B cell (primary cell): ENCODE measurements around the gene BLCAP. TPM values are rescaled to one million over a fixed set of nuclear protein-coding genes. Genes with fewer than 3 reads are reported as not detected.

ENCODE experiments used
- ATAC-seq: fragments of 200-7000 bp; cut with Tn5 transposase; one replicate; pipeline ENCODE4 v1.10.0; 2021; ENCODE audit warnings: low read depth, mild to moderate bottlenecking, moderate number of reproducible peaks, moderate library complexity
- CTCF ChIA-PET: fragments of 350-600 bp; sonication (Branson Sonifier 250); formaldehyde crosslinking; loops from one replicate; lab custom pipeline; 2021; ENCODE audit warnings: antibody characterized with exemption, inconsistent platforms; lab: Charles Lee
- POLR2A ChIA-PET: fragments of 350-600 bp; sonication (Branson Sonifier 250); formaldehyde crosslinking; loops from one replicate; lab custom pipeline; 2021; ENCODE audit warnings: antibody characterized with exemption; lab: Charles Lee
- DNase-seq: peaks from one replicate; pipeline ENCODE4 v3.0.0; 2013
- H2AFZ ChIP-seq: 2 replicates; pipeline ENCODE4 v1.6.1; 2012; ENCODE audit warnings: mild to moderate bottlenecking, low read depth, low read length; ENCODE audit not compliant: insufficient read depth, poor library complexity, severe bottlenecking
- H3K27ac ChIP-seq, 2 donors: 1 replicate in 1 of 2; 2 replicates in 1 of 2; pipeline ENCODE4 v1.5.1; 2012 to 2013; ENCODE audit warnings: low read length in 2 of 2, mild to moderate bottlenecking in 2 of 2, moderate library complexity in 1 of 2
- H3K27me3 ChIP-seq, 4 experiments: fragments of 200-600 bp in 1 of 4; sonication (generic) in 1 of 4; replicated peaks in 1 of 4; 1 replicate in 2 of 4; 2 replicates in 2 of 4; pipeline versions ENCODE4 v1.6.1 to v1.7.0; 2013 to 2016; ENCODE audit warnings: low read length in 3 of 4, mild to moderate bottlenecking in 2 of 4, mixed read lengths in 1 of 4, moderate library complexity in 1 of 4; ENCODE audit not compliant: insufficient read depth in 4 of 4, control insufficient read depth in 3 of 4; ENCODE audit errors: control extremely low read depth in 1 of 4
- H3K36me3 ChIP-seq, 2 experiments: replicated peaks in 1 of 2; 1 replicate in 1 of 2; 2 replicates in 1 of 2; pipeline versions ENCODE4 v1.6.1 to v1.7.1; 2013; ENCODE audit warnings: low read length in 1 of 2; ENCODE audit not compliant: insufficient read depth in 2 of 2, control insufficient read depth in 1 of 2; ENCODE audit errors: control extremely low read depth in 1 of 2, extremely low read depth in 1 of 2
- H3K4me1 ChIP-seq, 2 donors: fragments of 200-600 bp in 1 of 2; sonication (generic) in 1 of 2; 1 replicate in 1 of 2; 2 replicates in 1 of 2; pipeline versions ENCODE4 v1.5.1 to v1.6.1; 2013 to 2017; ENCODE audit warnings: low read length in 2 of 2; ENCODE audit not compliant: control insufficient read depth in 2 of 2, insufficient read depth in 2 of 2
- H3K4me2 ChIP-seq: replicated peaks from 2 replicates; pipeline ENCODE3; 2012; ENCODE audit warnings: mild to moderate bottlenecking, low read depth, low read length; ENCODE audit not compliant: poor library complexity, severe bottlenecking
- H3K4me3 ChIP-seq, 5 experiments: fragments of 200-600 bp in 1 of 5; sonication (generic) in 1 of 5; 1 replicate in 3 of 5; 2 replicates in 2 of 5; pipeline versions ENCODE4 v1.5.1 to v1.7.0; 2011 to 2016; ENCODE audit warnings: low read length in 4 of 5, mild to moderate bottlenecking in 4 of 5, low read depth in 2 of 5, control low read depth in 1 of 5, moderate library complexity in 1 of 5; ENCODE audit not compliant: insufficient read depth in 1 of 5; ENCODE audit errors: control extremely low read depth in 1 of 5, extremely low read depth in 1 of 5
- H3K79me2 ChIP-seq: fragments of 200-600 bp; sonication (generic); one replicate; pipeline ENCODE4 v1.6.0; 2016; ENCODE audit warnings: low read length; ENCODE audit not compliant: control insufficient read depth, insufficient read depth
- H3K9ac ChIP-seq: fragments of 200-600 bp; sonication (generic); 2 replicates; pipeline ENCODE4 v1.6.1; 2017; ENCODE audit warnings: mild to moderate bottlenecking, low read length, moderate library complexity
- H3K9me3 ChIP-seq, 3 donors: one replicate each; pipeline versions ENCODE4 v1.6.1 to v1.7.1; 2013; ENCODE audit warnings: low read length in 2 of 3; ENCODE audit not compliant: control insufficient read depth in 2 of 3, insufficient read depth in 1 of 3; ENCODE audit errors: control extremely low read depth in 1 of 3
- H4K20me1 ChIP-seq: 2 replicates; pipeline ENCODE4 v1.6.0; 2012; ENCODE audit warnings: mild to moderate bottlenecking, low read length; ENCODE audit not compliant: insufficient read depth, control insufficient read depth, poor library complexity, severe bottlenecking
- H3K27ac Mint-ChIP-seq: one replicate; pipeline ENCODE4 v1.8.0; 2021; ENCODE audit warnings: mixed read lengths
- H3K27me3 Mint-ChIP-seq: one replicate; pipeline ENCODE4 v1.8.0; 2021; ENCODE audit warnings: mixed read lengths
- H3K4me1 Mint-ChIP-seq: one replicate; pipeline ENCODE4 v1.8.0; 2021; ENCODE audit warnings: mixed read lengths
- H3K4me3 Mint-ChIP-seq: one replicate; pipeline ENCODE4 v1.8.0; 2021; ENCODE audit warnings: mixed read lengths
- H3K9me3 Mint-ChIP-seq: one replicate; pipeline ENCODE4 v1.8.0; 2022; ENCODE audit warnings: mixed read lengths; ENCODE audit not compliant: insufficient read depth
- EZH2 ChIP-seq: IDR thresholded peaks from 2 replicates; pipeline ENCODE4 v1.6.1; 2012; ENCODE audit warnings: borderline replicate concordance, low read depth, mild to moderate bottlenecking, moderate library complexity, low read length; ENCODE audit not compliant: insufficient read depth, poor library complexity, severe bottlenecking
- WGBS: methylation state at CpG from one replicate; pipeline ENCODE4 v1.1.5; 2013; ENCODE audit warnings: missing lambda C conversion rate; ENCODE audit not compliant: insufficient coverage; 5-methylcytosine and 5-hydroxymethylcytosine counted together
- intact Hi-C: fragments of 100-400 bp; cut with micrococcal nuclease; formaldehyde crosslinking; loops from one replicate; pipeline ENCODE4 v1.10.0; 2022
- polyA plus RNA-seq: library from polyadenylated mRNA; depleted of rRNA; stranded (reverse); fragments of >200 nt; gene quantifications from 2 replicates; pipeline ENCODE4 v1.2.3, GENCODE V29; 2012
- total RNA-seq, 2 donors: library from RNA; stranded (reverse); fragments of 120-200 nt in 1 of 2; gene quantifications; 1 replicate in 1 of 2; 2 replicates in 1 of 2; pipeline versions ENCODE4 v1.2.3 to v1.2.4, GENCODE V29; 2013 to 2022
- TF ChIP-seq, protein P1 (sequence below): fragments of 200-600 bp; IDR thresholded peaks from one replicate; pipeline ENCODE4 v1.8.0; 2022; ENCODE audit warnings: antibody characterized with exemption, mild to moderate bottlenecking

The BLCAP gene
- total and polyA plus RNA-seq, 2 donors (not counting 1 experiment from before 2014, with no cell fraction given) = 56.2 to 188 TPM

DNA sequence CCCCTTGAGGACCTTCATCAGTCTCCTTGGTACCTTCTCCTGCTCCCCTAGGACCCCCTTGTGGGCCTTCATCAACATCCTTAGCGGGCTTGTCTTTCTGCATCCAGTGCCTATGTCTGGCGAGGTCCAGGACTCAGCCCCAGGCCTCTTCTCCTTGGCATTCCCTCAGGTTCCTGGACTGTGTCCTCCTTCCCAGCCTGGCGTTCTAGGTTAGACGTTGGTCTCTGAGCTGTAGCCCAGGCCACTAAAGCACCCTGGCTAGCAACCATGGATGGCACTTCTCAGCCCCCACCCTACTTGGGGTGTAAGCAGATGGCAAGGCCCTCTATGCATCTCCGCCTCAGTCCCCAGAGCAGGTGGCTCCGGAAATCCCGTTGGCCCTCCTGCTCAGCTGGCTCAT lies 58.1 kb downstream of the BLCAP start:
- H3K4me3 ChIP-seq = no peak overlapping the region
- H3K36me3 ChIP-seq = no peaks in the 10 kb centered on the region
- Mint-ChIP-seq H3K4me1 (no peaks in the 10 kb centered on the region), H3K9me3 (no peaks in the 10 kb centered on the region), H3K27ac (no peak overlapping the region), H3K27me3 (peaks cover 33% of the 10 kb centered on the region), H3K4me3 (no peak overlapping the region)
- 97% methylated on average over 7 of the region's 7 CpGs for WGBS
- ChIA-PET POLR2A (no interaction called here), CTCF (no interaction called here)
- H3K9ac ChIP-seq = no peak overlapping the region
- H3K27ac ChIP-seq = no peak overlapping the region
- ATAC-seq = no peak
- H3K27me3 ChIP-seq = peaks cover 0 to 6% (median 3%) of the 10 kb centered on the region in 4 experiments
- intact Hi-C loops = no loop called here
- no peaks in the 10 kb centered on the region for H4K20me1 ChIP-seq
- no peak overlapping the region for H3K4me2 ChIP-seq
- no peak for DNase-seq
- H2AFZ ChIP-seq = no peak overlapping the region
- no peaks in the 10 kb centered on the region for H3K9me3 ChIP-seq
- H3K79me2 ChIP-seq = no peaks in the 10 kb centered on the region
- no peaks in the 10 kb centered on the region for H3K4me1 ChIP-seq
- no peak for TF ChIP-seq EZH2
- TF ChIP-seq, protein P1, sequence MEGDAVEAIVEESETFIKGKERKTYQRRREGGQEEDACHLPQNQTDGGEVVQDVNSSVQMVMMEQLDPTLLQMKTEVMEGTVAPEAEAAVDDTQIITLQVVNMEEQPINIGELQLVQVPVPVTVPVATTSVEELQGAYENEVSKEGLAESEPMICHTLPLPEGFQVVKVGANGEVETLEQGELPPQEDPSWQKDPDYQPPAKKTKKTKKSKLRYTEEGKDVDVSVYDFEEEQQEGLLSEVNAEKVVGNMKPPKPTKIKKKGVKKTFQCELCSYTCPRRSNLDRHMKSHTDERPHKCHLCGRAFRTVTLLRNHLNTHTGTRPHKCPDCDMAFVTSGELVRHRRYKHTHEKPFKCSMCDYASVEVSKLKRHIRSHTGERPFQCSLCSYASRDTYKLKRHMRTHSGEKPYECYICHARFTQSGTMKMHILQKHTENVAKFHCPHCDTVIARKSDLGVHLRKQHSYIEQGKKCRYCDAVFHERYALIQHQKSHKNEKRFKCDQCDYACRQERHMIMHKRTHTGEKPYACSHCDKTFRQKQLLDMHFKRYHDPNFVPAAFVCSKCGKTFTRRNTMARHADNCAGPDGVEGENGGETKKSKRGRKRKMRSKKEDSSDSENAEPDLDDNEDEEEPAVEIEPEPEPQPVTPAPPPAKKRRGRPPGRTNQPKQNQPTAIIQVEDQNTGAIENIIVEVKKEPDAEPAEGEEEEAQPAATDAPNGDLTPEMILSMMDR = no peak

DNA sequence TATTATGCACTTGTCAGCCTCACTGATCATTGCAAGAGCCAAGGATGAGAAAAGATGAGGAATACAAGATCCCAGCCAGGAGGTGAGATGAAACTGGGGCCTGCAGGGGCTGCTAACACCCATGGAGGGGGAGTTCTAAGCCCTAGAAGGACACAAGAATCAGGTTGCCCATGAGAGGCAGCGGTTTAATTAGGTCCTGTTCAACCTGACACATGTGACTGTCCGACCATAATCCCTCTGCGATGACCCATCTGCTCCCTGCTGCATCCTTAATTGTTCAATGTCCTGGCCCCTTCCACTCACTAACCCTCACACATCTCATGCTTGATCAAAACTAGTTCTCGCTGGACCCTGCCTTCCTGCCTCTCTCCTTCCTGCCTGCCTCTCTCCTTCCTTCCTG lies 58.8 kb downstream of the BLCAP start:
- DNase-seq = no peak
- H3K9me3 Mint-ChIP-seq = no peaks in the 10 kb centered on the region
- Histone ChIP-seq H3K27ac (no peak overlapping the region), H3K27me3 (peaks cover 0 to 6% (median 3%) of the 10 kb centered on the region in 4 experiments), H2AFZ (no peak overlapping the region), H3K9ac (no peak overlapping the region), H3K79me2 (no peaks in the 10 kb centered on the region), H4K20me1 (no peaks in the 10 kb centered on the region), H3K9me3 (no peaks in the 10 kb centered on the region), H3K36me3 (no peaks in the 10 kb centered on the region), H3K4me3 (no peak overlapping the region), H3K4me1 (no peaks in the 10 kb centered on the region), H3K4me2 (no peak overlapping the region)
- ATAC-seq = no peak
- POLR2A ChIA-PET = no interaction called here
- H3K4me1 Mint-ChIP-seq = no peaks in the 10 kb centered on the region
- intact Hi-C loops = no loop called here
- CTCF ChIA-PET = no interaction called here
- H3K27ac Mint-ChIP-seq = no peak overlapping the region
- H3K27me3 Mint-ChIP-seq = peaks cover 38% of the 10 kb centered on the region
- no peak overlapping the region for H3K4me3 Mint-ChIP-seq
- TF ChIP-seq, protein P1 = no peak
- TF ChIP-seq EZH2 = no peak
- WGBS = 84% methylated on average over 4 of the region's 4 CpGs

Other genes with a start within 250 kb of the BLCAP start
- 17.5 and 19.1 TPM in 2 replicates for gene MANBAL, start 238.2 kb downstream of the BLCAP start, total RNA-seq
- gene MANBAL, start 238.2 kb downstream of the BLCAP start, polyA plus RNA-seq = 14.0 and 20.0 TPM in 2 replicates
- 16.8 and 20.4 TPM in 2 replicates for gene SRC, start 181.7 kb downstream of the BLCAP start, total RNA-seq
- 6.5 and 11.8 TPM in 2 replicates for gene SRC, start 181.7 kb downstream of the BLCAP start, polyA plus RNA-seq
- gene NNAT, start 6.6 kb downstream of the BLCAP start, total RNA-seq = not detected in 2 replicates
- gene NNAT, start 6.6 kb downstream of the BLCAP start, polyA plus RNA-seq = 0.39 TPM in 1 of 2 replicates, not detected in the other
- gene CTNNBL1, start 166.2 kb upstream of the BLCAP start, total RNA-seq = 64.7 and 64.8 TPM in 2 replicates
- 23.5 and 25.3 TPM in 2 replicates for gene CTNNBL1, start 166.2 kb upstream of the BLCAP start, polyA plus RNA-seq